DOHH2 (cell line): Measurements from ENCODE around the gene EPHB1.

Experiments used
- H3F3A ChIP-seq: fragments of 200-600 bp; sonication (generic), shearing (Covaris generic); 2 replicates; pipeline ENCODE4 v1.6.0; 2016; ENCODE audit warnings: antibody characterized with exemption, mild to moderate bottlenecking; ENCODE audit not compliant: control insufficient read depth, insufficient read depth
- H3K27ac ChIP-seq: fragments of 200-600 bp; sonication (generic); 2 replicates; pipeline ENCODE4 v1.5.1; 2014; ENCODE audit warnings: low read depth, mild to moderate bottlenecking, low read length, moderate library complexity
- H3K27me3 ChIP-seq: fragments of 200-600 bp; sonication (generic); 2 replicates; pipeline ENCODE4 v1.6.1; 2014; ENCODE audit warnings: mild to moderate bottlenecking, low read length, mixed read lengths; ENCODE audit not compliant: control insufficient read depth
- H3K36me3 ChIP-seq: fragments of 200-600 bp; sonication (generic); 2 replicates; pipeline ENCODE4 v1.6.1; 2014; ENCODE audit warnings: mild to moderate bottlenecking, low read length, moderate library complexity, mixed read lengths; ENCODE audit not compliant: control insufficient read depth
- H3K4me1 ChIP-seq: fragments of 200-600 bp; sonication (generic); 2 replicates; pipeline ENCODE4 v1.6.1; 2014; ENCODE audit warnings: mild to moderate bottlenecking, low read length, mixed read lengths; ENCODE audit not compliant: control insufficient read depth
- H3K4me2 ChIP-seq: fragments of 200-600 bp; sonication (generic); 2 replicates; pipeline ENCODE4 v1.6.0; 2014; ENCODE audit warnings: mild to moderate bottlenecking, low read length, moderate library complexity
- H3K4me3 ChIP-seq: fragments of 200-600 bp; sonication (generic); 2 replicates; pipeline ENCODE4 v1.5.1; 2014; ENCODE audit warnings: mild to moderate bottlenecking, low read length, mixed read lengths
- H3K79me2 ChIP-seq: fragments of 200-600 bp; sonication (generic); 2 replicates; pipeline ENCODE4 v1.6.1; 2014; ENCODE audit warnings: mild to moderate bottlenecking, low read length, mixed read lengths; ENCODE audit not compliant: control insufficient read depth
- H3K9me2 ChIP-seq: fragments of 200-600 bp; sonication (generic); replicated peaks from 2 replicates; pipeline ENCODE4 v1.6.1; 2014; ENCODE audit warnings: mild to moderate bottlenecking, low read length, mixed read lengths; ENCODE audit not compliant: control insufficient read depth
- H3K9me3 ChIP-seq: fragments of 200-600 bp; sonication (generic); 2 replicates; pipeline ENCODE4 v1.6.1; 2014; ENCODE audit warnings: antibody characterized with exemption, low read length, mixed read lengths; ENCODE audit not compliant: control insufficient read depth, insufficient read depth
- H4K20me1 ChIP-seq: fragments of 200-600 bp; sonication (generic); 2 replicates; pipeline ENCODE4 v1.6.0; 2014; ENCODE audit warnings: low read depth, mild to moderate bottlenecking, antibody characterized with exemption, low read length, moderate library complexity; ENCODE audit not compliant: control insufficient read depth, insufficient read depth
- EZH2phosphoT487 ChIP-seq: fragments of 200-600 bp; sonication (generic); IDR thresholded peaks from 2 replicates; pipeline ENCODE4 v1.6.1; 2017; ENCODE audit warnings: borderline replicate concordance, mild to moderate bottlenecking, antibody characterized with exemption, low read length, moderate library complexity, mixed read lengths
- TF ChIP-seq, protein P1 (sequence below): fragments of 200-600 bp; sonication (generic); IDR thresholded peaks from one replicate; pipeline ENCODE4 v1.5.1; 2014; ENCODE audit warnings: antibody characterized with exemption, mild to moderate bottlenecking, low read depth, low read length; ENCODE audit not compliant: poor library complexity, severe bottlenecking

The EPHB1 gene

DNA sequence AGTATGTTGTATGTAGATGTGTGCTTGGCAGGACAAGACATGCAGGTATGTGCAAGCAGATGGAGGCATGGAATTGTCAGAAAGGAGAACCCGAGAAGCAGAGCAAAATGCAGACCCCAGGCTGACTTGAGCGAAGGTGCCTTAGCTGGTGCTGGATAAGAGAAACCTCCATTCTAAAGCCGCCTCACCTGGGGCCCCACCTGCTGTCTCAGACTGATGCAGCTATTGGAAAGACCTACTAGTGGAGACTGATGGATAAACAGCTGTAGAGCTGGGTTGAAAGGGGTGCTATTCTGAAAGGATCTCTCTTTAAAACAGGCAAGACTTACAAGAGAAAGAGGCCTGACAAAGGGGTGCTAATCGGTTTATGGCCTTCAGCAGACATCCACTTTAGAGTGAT, 86.2 kb downstream of the EPHB1 start:
- Histone ChIP-seq H3K4me3 (no peak overlapping the region), H3K36me3 (no peaks in the 10 kb centered on the region), H4K20me1 (no peaks in the 10 kb centered on the region), H3K27ac (no peak overlapping the region), H3K79me2 (no peaks in the 10 kb centered on the region), H3K4me2 (no peak overlapping the region), H3F3A (no peaks in the 10 kb centered on the region), H3K4me1 (no peaks in the 10 kb centered on the region), H3K9me2 (no peaks in the 10 kb centered on the region), H3K9me3 (no peaks in the 10 kb centered on the region), H3K27me3 (no peaks in the 10 kb centered on the region)
- TF ChIP-seq, protein P1, sequence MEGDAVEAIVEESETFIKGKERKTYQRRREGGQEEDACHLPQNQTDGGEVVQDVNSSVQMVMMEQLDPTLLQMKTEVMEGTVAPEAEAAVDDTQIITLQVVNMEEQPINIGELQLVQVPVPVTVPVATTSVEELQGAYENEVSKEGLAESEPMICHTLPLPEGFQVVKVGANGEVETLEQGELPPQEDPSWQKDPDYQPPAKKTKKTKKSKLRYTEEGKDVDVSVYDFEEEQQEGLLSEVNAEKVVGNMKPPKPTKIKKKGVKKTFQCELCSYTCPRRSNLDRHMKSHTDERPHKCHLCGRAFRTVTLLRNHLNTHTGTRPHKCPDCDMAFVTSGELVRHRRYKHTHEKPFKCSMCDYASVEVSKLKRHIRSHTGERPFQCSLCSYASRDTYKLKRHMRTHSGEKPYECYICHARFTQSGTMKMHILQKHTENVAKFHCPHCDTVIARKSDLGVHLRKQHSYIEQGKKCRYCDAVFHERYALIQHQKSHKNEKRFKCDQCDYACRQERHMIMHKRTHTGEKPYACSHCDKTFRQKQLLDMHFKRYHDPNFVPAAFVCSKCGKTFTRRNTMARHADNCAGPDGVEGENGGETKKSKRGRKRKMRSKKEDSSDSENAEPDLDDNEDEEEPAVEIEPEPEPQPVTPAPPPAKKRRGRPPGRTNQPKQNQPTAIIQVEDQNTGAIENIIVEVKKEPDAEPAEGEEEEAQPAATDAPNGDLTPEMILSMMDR: no peak
- TF ChIP-seq EZH2phosphoT487: no peak

GRCh38 chr3:134883697-134884385, 88.8 kb downstream of the EPHB1 start:
- Histone ChIP-seq H3K79me2 (no peaks in the 10 kb centered on the region), H3K36me3 (no peaks in the 10 kb centered on the region), H3K4me1 (peaks cover 5% of the 10 kb centered on the region; the same call in 1 of the 2 replicates), H3K9me3 (no peaks in the 10 kb centered on the region), H3F3A (no peaks in the 10 kb centered on the region), H3K27ac (no peak overlapping the region), H3K4me3 (no peak overlapping the region), H3K9me2 (no peaks in the 10 kb centered on the region), H4K20me1 (no peaks in the 10 kb centered on the region), H3K27me3 (0 out of 2 replicates have a peak, but pooled peaks cover 4% of the 10 kb centered on the region), H3K4me2 (no peak overlapping the region)
- TF ChIP-seq, protein P1: no peak
- no peak for TF ChIP-seq EZH2phosphoT487

- Histone ChIP-seq H4K20me1 (no peaks in the 10 kb centered on the region), H3K27ac (no peak overlapping the region), H3K9me3 (no peaks in the 10 kb centered on the region), H3K36me3 (no peaks in the 10 kb centered on the region), H3K4me3 (no peak overlapping the region), H3K27me3 (0 out of 2 replicates have a peak, but pooled peaks cover 4% of the 10 kb centered on the region), H3K79me2 (no peaks in the 10 kb centered on the region), H3K4me2 (no peak overlapping the region), H3K4me1 (peaks cover 5% of the 10 kb centered on the region; the same call in 1 of the 2 replicates), H3F3A (no peaks in the 10 kb centered on the region), H3K9me2 (no peaks in the 10 kb centered on the region)
- no peak for TF ChIP-seq EZH2phosphoT487
- TF ChIP-seq, protein P1: no peak
Observed at GRCh38 chr3:134885877-134886621, 91.0 kb downstream of the EPHB1 start.
